ENCODE measurements around the gene WDFY1. TPM values are rescaled to one million over a fixed set of nuclear protein-coding genes. Genes with fewer than 3 reads are reported as not detected.

Gene WDFY1
- total and polyA plus RNA-seq, 2 experiments from 2014 or later = 54.5 to 127 TPM

DNA sequence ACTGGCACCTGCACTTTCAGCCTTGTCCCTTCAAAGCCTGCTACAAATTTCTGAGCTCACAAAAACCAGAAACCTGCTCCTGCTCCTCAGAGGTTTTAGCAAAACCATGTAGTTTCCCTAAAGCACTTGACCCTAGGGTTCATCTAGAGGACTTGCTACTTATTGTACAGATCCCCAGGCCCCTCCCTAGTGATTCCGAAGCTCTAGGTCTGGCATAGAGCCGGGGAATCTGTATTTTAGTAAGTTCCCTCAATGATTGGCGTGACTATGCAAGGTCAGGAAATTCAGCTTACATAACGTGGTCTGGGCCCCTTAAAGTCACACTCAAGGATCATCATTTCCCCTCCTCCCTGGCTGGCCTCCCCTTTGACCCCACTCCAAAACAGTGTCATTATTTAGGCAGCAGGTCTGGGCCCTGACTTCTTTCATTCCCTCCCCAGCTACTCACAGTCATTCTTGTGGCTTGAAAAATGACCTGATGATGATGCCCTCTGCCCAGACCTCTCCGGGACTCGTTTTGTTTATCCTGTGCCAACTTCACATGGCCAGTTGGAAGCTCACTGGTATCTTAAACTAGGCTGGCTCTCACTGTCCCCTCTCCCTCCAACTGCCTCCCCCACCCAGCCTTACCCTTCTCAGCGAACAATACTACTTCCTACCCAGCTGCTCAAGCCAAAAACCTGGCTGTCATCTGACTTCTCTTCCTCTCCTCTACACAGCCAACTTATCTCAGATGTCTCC lies 36.0 kb downstream of the WDFY1 start:
- TF ChIP-seq ZNF331 (CRISPR knock-in tag; IDR thresholded peaks at IDR 0.05; ENCODE audit: low read depth) (no peak), POLR2AphosphoS5 (IDR thresholded peaks at IDR 0.05; ENCODE audit: low read depth) (no peak), EZH2phosphoT487 (IDR thresholded peaks at IDR 0.05; ENCODE audit: unreplicated experiment) (no peak), EZH2 (IDR thresholded peaks at IDR 0.05; ENCODE audit: low read depth, unreplicated experiment) (no peak), CREB1 (CRISPR knock-in tag; IDR thresholded peaks at IDR 0.05; ENCODE audit: low read depth) (no peak), ZNF114 (CRISPR knock-in tag; IDR thresholded peaks at IDR 0.05) (no peak), NANOG (IDR thresholded peaks at IDR 0.05; ENCODE audit: borderline replicate concordance) (no peak), STAT1 (IDR thresholded peaks at IDR 0.05; ENCODE audit: unreplicated experiment) (no peak), JUNB (IDR thresholded peaks at IDR 0.05; ENCODE audit: unreplicated experiment) (no peak)
- TF ChIP-seq, protein P1, sequence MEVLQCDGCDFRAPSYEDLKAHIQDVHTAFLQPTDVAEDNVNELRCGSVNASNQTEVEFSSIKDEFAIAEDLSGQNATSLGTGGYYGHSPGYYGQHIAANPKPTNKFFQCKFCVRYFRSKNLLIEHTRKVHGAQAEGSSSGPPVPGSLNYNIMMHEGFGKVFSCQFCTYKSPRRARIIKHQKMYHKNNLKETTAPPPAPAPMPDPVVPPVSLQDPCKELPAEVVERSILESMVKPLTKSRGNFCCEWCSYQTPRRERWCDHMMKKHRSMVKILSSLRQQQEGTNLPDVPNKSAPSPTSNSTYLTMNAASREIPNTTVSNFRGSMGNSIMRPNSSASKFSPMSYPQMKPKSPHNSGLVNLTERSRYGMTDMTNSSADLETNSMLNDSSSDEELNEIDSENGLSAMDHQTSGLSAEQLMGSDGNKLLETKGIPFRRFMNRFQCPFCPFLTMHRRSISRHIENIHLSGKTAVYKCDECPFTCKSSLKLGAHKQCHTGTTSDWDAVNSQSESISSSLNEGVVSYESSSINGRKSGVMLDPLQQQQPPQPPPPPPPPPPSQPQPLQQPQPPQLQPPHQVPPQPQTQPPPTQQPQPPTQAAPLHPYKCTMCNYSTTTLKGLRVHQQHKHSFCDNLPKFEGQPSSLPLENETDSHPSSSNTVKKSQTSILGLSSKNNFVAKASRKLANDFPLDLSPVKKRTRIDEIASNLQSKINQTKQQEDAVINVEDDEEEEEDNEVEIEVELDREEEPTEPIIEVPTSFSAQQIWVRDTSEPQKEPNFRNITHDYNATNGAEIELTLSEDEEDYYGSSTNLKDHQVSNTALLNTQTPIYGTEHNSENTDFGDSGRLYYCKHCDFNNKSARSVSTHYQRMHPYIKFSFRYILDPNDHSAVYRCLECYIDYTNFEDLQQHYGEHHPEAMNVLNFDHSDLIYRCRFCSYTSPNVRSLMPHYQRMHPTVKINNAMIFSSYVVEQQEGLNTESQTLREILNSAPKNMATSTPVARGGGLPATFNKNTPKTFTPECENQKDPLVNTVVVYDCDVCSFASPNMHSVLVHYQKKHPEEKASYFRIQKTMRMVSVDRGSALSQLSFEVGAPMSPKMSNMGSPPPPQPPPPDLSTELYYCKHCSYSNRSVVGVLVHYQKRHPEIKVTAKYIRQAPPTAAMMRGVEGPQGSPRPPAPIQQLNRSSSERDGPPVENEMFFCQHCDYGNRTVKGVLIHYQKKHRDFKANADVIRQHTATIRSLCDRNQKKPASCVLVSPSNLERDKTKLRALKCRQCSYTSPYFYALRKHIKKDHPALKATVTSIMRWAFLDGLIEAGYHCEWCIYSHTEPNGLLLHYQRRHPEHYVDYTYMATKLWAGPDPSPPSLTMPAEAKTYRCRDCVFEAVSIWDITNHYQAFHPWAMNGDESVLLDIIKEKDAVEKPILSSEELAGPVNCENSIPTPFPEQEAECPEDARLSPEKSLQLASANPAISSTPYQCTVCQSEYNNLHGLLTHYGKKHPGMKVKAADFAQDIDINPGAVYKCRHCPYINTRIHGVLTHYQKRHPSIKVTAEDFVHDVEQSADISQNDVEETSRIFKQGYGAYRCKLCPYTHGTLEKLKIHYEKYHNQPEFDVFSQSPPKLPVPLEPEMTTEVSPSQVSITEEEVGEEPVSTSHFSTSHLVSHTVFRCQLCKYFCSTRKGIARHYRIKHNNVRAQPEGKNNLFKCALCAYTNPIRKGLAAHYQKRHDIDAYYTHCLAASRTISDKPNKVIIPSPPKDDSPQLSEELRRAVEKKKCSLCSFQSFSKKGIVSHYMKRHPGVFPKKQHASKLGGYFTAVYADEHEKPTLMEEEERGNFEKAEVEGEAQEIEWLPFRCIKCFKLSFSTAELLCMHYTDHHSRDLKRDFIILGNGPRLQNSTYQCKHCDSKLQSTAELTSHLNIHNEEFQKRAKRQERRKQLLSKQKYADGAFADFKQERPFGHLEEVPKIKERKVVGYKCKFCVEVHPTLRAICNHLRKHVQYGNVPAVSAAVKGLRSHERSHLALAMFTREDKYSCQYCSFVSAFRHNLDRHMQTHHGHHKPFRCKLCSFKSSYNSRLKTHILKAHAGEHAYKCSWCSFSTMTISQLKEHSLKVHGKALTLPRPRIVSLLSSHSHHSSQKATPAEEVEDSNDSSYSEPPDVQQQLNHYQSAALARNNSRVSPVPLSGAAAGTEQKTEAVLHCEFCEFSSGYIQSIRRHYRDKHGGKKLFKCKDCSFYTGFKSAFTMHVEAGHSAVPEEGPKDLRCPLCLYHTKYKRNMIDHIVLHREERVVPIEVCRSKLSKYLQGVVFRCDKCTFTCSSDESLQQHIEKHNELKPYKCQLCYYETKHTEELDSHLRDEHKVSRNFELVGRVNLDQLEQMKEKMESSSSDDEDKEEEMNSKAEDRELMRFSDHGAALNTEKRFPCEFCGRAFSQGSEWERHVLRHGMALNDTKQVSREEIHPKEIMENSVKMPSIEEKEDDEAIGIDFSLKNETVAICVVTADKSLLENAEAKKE (CRISPR knock-in tag; IDR thresholded peaks at IDR 0.05) = no peak
- TF ChIP-seq, protein P2, sequence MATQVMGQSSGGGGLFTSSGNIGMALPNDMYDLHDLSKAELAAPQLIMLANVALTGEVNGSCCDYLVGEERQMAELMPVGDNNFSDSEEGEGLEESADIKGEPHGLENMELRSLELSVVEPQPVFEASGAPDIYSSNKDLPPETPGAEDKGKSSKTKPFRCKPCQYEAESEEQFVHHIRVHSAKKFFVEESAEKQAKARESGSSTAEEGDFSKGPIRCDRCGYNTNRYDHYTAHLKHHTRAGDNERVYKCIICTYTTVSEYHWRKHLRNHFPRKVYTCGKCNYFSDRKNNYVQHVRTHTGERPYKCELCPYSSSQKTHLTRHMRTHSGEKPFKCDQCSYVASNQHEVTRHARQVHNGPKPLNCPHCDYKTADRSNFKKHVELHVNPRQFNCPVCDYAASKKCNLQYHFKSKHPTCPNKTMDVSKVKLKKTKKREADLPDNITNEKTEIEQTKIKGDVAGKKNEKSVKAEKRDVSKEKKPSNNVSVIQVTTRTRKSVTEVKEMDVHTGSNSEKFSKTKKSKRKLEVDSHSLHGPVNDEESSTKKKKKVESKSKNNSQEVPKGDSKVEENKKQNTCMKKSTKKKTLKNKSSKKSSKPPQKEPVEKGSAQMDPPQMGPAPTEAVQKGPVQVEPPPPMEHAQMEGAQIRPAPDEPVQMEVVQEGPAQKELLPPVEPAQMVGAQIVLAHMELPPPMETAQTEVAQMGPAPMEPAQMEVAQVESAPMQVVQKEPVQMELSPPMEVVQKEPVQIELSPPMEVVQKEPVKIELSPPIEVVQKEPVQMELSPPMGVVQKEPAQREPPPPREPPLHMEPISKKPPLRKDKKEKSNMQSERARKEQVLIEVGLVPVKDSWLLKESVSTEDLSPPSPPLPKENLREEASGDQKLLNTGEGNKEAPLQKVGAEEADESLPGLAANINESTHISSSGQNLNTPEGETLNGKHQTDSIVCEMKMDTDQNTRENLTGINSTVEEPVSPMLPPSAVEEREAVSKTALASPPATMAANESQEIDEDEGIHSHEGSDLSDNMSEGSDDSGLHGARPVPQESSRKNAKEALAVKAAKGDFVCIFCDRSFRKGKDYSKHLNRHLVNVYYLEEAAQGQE (IDR thresholded peaks at IDR 0.05; ENCODE audit: unreplicated experiment) = no peak
- TF ChIP-seq, protein P3, sequence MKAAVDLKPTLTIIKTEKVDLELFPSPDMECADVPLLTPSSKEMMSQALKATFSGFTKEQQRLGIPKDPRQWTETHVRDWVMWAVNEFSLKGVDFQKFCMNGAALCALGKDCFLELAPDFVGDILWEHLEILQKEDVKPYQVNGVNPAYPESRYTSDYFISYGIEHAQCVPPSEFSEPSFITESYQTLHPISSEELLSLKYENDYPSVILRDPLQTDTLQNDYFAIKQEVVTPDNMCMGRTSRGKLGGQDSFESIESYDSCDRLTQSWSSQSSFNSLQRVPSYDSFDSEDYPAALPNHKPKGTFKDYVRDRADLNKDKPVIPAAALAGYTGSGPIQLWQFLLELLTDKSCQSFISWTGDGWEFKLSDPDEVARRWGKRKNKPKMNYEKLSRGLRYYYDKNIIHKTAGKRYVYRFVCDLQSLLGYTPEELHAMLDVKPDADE (IDR thresholded peaks at IDR 0.05) = no peak
- TF ChIP-seq, protein P4, sequence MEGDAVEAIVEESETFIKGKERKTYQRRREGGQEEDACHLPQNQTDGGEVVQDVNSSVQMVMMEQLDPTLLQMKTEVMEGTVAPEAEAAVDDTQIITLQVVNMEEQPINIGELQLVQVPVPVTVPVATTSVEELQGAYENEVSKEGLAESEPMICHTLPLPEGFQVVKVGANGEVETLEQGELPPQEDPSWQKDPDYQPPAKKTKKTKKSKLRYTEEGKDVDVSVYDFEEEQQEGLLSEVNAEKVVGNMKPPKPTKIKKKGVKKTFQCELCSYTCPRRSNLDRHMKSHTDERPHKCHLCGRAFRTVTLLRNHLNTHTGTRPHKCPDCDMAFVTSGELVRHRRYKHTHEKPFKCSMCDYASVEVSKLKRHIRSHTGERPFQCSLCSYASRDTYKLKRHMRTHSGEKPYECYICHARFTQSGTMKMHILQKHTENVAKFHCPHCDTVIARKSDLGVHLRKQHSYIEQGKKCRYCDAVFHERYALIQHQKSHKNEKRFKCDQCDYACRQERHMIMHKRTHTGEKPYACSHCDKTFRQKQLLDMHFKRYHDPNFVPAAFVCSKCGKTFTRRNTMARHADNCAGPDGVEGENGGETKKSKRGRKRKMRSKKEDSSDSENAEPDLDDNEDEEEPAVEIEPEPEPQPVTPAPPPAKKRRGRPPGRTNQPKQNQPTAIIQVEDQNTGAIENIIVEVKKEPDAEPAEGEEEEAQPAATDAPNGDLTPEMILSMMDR (conservative IDR thresholded peaks at IDR 0.05; ENCODE audit: low read depth in 2 of 2) = no peak
- no peak for ATAC-seq
- peaks cover 9% of the 10 kb centered on the region for H3K36me3 ChIP-seq (ENCODE audit: insufficient read depth)
- Mint-ChIP-seq H3K4me1 (peaks cover 16% of the 10 kb centered on the region), H3K4me3 (no peak overlapping the region), H3K9me3 (no peaks in the 10 kb centered on the region), H3K36me3 (ENCODE audit: low read depth) (peaks cover 15% of the 10 kb centered on the region; the same call in 2 of the 3 replicates), H3K27me3 (ENCODE audit: insufficient read depth, low read depth, poor library complexity) (no peaks in the 10 kb centered on the region), H3K27ac (no peak overlapping the region)
- H3F3A ChIP-seq (replicated peaks; ENCODE audit: low read depth) = no peaks in the 10 kb centered on the region
- H3K27ac ChIP-seq (ENCODE audit: low read depth) = peak overlapping the region; percentile 50
- DNase-seq (ENCODE audit: low spot score) = peak; percentile 30
- peaks cover 11% of the 10 kb centered on the region for H3K4me1 ChIP-seq (ENCODE audit: insufficient read depth)
- H3K4me3 ChIP-seq = no peak overlapping the region
- H3K9me2 ChIP-seq (ENCODE audit: insufficient read depth) = no peaks in the 10 kb centered on the region
- no peak overlapping the region for H2AFZ ChIP-seq
- H3K27me3 ChIP-seq (ENCODE audit: insufficient read depth) = no peaks in the 10 kb centered on the region
- no peak overlapping the region for H3K4me2 ChIP-seq
- peaks cover 48% of the 10 kb centered on the region for H3K79me2 ChIP-seq (replicated peaks; ENCODE audit: insufficient read depth)
- H4K20me1 ChIP-seq (replicated peaks; ENCODE audit: insufficient read depth) = peaks cover 27% of the 10 kb centered on the region

All from GM23338 (cell line).